ENCODE results near the gene PIGC. TPM values are rescaled to one million over a fixed set of nuclear protein-coding genes. Genes with fewer than 3 reads are reported as not detected.

PIGC gene
- total and polyA plus RNA-seq, 10 of the 15 experiments (the other 5 are each of a cell fraction or from before 2014, with no cell fraction given): 11.0 to 37.3 (median 19.6) TPM

GRCh38 chr1:172450524-172450885 is 6.6 kb upstream of the PIGC start:
- WGBS (ENCODE audit: insufficient coverage, insufficient replicate concordance, low lambda C conversion rate, missing lambda C conversion rate): 68% methylated on average over 7 of the region's 7 CpGs
- H3K27me3 ChIP-seq (replicated peaks in 1 of 2; ENCODE audit: control insufficient read depth in 2 of 2, insufficient read depth in 2 of 2, low read length in 1 of 2): no peaks in the 10 kb centered on the region; a peak in 1 of 4 replicates
- H3K9me3 ChIP-seq (replicated peaks; ENCODE audit: control insufficient read depth, insufficient read depth, low read length): no peaks in the 10 kb centered on the region
- no peak for DNase-seq (ENCODE audit: low read depth, low spot score)
- ChIA-PET POLR2A (no interaction called here), RAD21 (ENCODE audit: unreplicated experiment) (interaction anchor here (1.0 to 1.9 kb wide), 4 partner anchors 10 to 448 kb away, joined by 3 to 11 read pairs (median 4); no protein-coding TSS in a partner anchor), CTCF (interaction anchor here (0.7 to 5.9 kb wide), 14 partner anchors 11 to 448 kb away, joined by 3 to 48 read pairs (median 4); partner anchors contain the start of gene SUCO), SMC1A (ENCODE audit: uncharacterized antibody, unreplicated experiment) (interaction anchor here (0.7 to 2.1 kb wide), 7 partner anchors 33 to 448 kb away, joined by 3 to 19 read pairs (median 3); no protein-coding TSS in a partner anchor)
- H3K4me3 ChIP-seq: no peak overlapping the region
- H3K79me2 ChIP-seq (ENCODE audit: control insufficient read depth, insufficient read depth, low read length): no peaks in the 10 kb centered on the region
- in situ Hi-C loops (cut with MboI): loop anchor here (5.0 kb wide), 1 partner anchor 267 kb away; no protein-coding TSS in a partner anchor
- no peak for FAIRE-seq
- H4K20me1 ChIP-seq (ENCODE audit: control insufficient read depth, insufficient read depth): no peaks in the 10 kb centered on the region
- no peak for TF ChIP-seq GATAD2B (conservative IDR thresholded peaks at IDR 0.05; ENCODE audit: low read depth)
- no peak for TF ChIP-seq IRF4 (IDR thresholded peaks at IDR 0.05; ENCODE audit: low read depth, low read length)
- TF ChIP-seq EGR1 (IDR thresholded peaks at IDR 0.05; ENCODE audit: borderline replicate concordance in 1 of 2, low read depth in 2 of 2, low read length in 2 of 2): no peak
- TF ChIP-seq CEBPZ (IDR thresholded peaks at IDR 0.05; ENCODE audit: low read depth, low read length): no peak
- no peak for TF ChIP-seq IKZF1 (conservative IDR thresholded peaks at IDR 0.05)
- H2AFZ ChIP-seq (ENCODE audit: control insufficient read depth, low read depth, low read length): peak overlapping the region; percentile 11; the same call in 1 of the 2 replicates
- no peaks in the 10 kb centered on the region for H3K4me1 ChIP-seq (ENCODE audit: control insufficient read depth, insufficient read depth, low read length)
- no peak overlapping the region for H3K4me2 ChIP-seq (ENCODE audit: control insufficient read depth, insufficient read depth)
- ATAC-seq: peak; percentile 8; the same call in 1 of the 3 replicates
- no peaks in the 10 kb centered on the region for H3K36me3 ChIP-seq (ENCODE audit: control insufficient read depth in 2 of 2, insufficient read depth in 2 of 2, low read length in 1 of 2)
- no TSS peak for BruUV-seq (replicated peaks)
- no peak overlapping the region for H3K9ac ChIP-seq (ENCODE audit: control insufficient read depth, insufficient read depth, low read length)
- no peak overlapping the region for H3K27ac ChIP-seq (ENCODE audit: control insufficient read depth, insufficient read depth)
- intact Hi-C loops (cut with micrococcal nuclease; ENCODE audit: unreplicated experiment): loop anchor here (1.0 to 10.0 kb wide), 2 partner anchors 134 to 269 kb away; no protein-coding TSS in a partner anchor

Data from GM12878 (cell line).